HFFc6 (cell line): ENCODE results near the gene ACOXL. TPM values are rescaled to one million over a fixed set of nuclear protein-coding genes. Genes with fewer than 3 reads are reported as not detected.

ENCODE experiments used
- DNase-seq: peaks from one replicate; pipeline ENCODE4 v3.0.0-alpha.2; 2018
- H3K27ac Mint-ChIP-seq: 2 replicates; pipeline ENCODE4 v1.8.0; 2020; ENCODE audit warnings: mild to moderate bottlenecking, mixed read lengths
- H3K27me3 Mint-ChIP-seq: 2 replicates; pipeline ENCODE4 v1.8.0; 2021; ENCODE audit warnings: mild to moderate bottlenecking, moderate library complexity, mixed read lengths; ENCODE audit not compliant: insufficient read depth
- H3K36me3 Mint-ChIP-seq: 2 replicates; pipeline ENCODE4 v1.8.0; 2021; ENCODE audit warnings: low read depth, mixed read lengths
- H3K4me1 Mint-ChIP-seq: 2 replicates; pipeline ENCODE4 v1.8.0; 2020; ENCODE audit warnings: low read depth, mixed read lengths
- H3K4me3 Mint-ChIP-seq: 2 replicates; pipeline ENCODE4 v1.8.0; 2020; ENCODE audit warnings: mild to moderate bottlenecking, moderate library complexity, mixed read lengths
- H3K9me3 Mint-ChIP-seq: 2 replicates; pipeline ENCODE4 v1.8.0; 2020; ENCODE audit warnings: mild to moderate bottlenecking, mixed read lengths
- total RNA-seq, 6 experiments: library from RNA; stranded (reverse); fragmentation: NEBNext Ultra II Directional; extraction: Animal tissue kit (Norgen Biotek cat#: 25700); gene quantifications; 2 replicates in 1 of 6; 3 replicates in 5 of 6; pipeline ENCODE4 v1.2.3, GENCODE V29; 2021
- TF ChIP-seq, protein P1 (sequence below): fragments of 200-600 bp; sonication (generic); IDR thresholded peaks from 2 replicates; pipeline ENCODE4 v1.5.0; 2021; ENCODE audit warnings: antibody characterized with exemption, mild to moderate bottlenecking

Gene ACOXL
- total RNA-seq, 6 experiments from 2014 or later, result not detected

- peaks cover 18% of the 10 kb centered on the region for H3K4me1 Mint-ChIP-seq
- no peaks in the 10 kb centered on the region for H3K36me3 Mint-ChIP-seq
- peaks cover 3% of the 10 kb centered on the region; the same call in 1 of the 2 replicates for H3K9me3 Mint-ChIP-seq
Measured at GRCh38 chr2:111121828-111122630, 389.7 kb downstream of the ACOXL start.

DNA sequence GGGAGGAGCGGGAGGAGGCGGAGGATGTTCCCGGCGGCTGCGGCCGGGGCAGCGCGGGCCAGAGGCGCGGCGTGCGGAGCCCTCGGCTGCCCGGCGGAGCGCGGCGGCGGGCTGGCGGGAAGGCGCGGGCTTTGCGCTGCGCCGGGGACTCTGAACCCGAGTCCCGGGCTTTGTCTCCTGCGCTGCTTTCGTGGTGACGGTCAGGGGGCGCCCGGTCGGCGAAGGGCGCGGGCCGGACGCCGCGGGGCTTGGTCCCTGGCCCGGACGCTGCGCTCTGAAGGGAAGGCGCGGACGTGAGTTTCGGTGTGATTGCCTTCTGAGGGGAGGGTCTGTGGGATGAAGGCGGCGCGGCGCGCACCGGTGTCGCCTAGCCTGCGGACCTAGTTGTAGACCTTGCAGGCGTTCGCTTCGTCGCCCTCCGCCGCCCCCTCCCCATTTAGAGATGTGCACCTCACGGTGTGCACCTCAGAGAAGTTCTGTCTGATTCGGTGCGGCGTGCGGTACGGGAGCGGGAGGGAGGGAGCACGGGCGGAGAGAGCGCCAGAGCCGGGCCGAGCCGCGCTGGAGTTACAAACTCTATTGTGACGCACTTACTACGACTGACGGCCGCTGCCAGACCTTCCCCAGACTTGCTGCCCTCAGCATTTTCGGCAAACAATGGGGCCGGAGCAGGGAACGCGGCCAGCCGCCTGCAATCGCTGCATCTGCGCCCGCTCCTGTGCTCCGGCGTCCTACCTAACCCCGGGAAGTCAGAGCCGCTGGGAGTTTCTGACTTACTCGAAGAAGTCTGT is 390.5 kb downstream of the ACOXL start:
- H3K27ac Mint-ChIP-seq, result peak overlapping the region; percentile 49
- peaks cover 9% of the 10 kb centered on the region; the same call in 1 of the 2 replicates for H3K27me3 Mint-ChIP-seq
- H3K4me3 Mint-ChIP-seq, result peak overlapping the region; percentile 88
- no peaks in the 10 kb centered on the region for H3K36me3 Mint-ChIP-seq
- TF ChIP-seq, protein P1, sequence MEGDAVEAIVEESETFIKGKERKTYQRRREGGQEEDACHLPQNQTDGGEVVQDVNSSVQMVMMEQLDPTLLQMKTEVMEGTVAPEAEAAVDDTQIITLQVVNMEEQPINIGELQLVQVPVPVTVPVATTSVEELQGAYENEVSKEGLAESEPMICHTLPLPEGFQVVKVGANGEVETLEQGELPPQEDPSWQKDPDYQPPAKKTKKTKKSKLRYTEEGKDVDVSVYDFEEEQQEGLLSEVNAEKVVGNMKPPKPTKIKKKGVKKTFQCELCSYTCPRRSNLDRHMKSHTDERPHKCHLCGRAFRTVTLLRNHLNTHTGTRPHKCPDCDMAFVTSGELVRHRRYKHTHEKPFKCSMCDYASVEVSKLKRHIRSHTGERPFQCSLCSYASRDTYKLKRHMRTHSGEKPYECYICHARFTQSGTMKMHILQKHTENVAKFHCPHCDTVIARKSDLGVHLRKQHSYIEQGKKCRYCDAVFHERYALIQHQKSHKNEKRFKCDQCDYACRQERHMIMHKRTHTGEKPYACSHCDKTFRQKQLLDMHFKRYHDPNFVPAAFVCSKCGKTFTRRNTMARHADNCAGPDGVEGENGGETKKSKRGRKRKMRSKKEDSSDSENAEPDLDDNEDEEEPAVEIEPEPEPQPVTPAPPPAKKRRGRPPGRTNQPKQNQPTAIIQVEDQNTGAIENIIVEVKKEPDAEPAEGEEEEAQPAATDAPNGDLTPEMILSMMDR, result no peak
- peaks cover 10% of the 10 kb centered on the region for H3K4me1 Mint-ChIP-seq
- peak; percentile 42 for DNase-seq
- H3K9me3 Mint-ChIP-seq, result peaks cover 3% of the 10 kb centered on the region; the same call in 1 of the 2 replicates

More at GRCh38 chr2:111121828-111122630, 389.7 kb downstream of the ACOXL start:
- Mint-ChIP-seq H3K27me3 (peaks cover 9% of the 10 kb centered on the region; the same call in 1 of the 2 replicates), H3K27ac (no peak overlapping the region), H3K4me3 (peak overlapping the region; percentile 94)
- DNase-seq, result peak; percentile 74
- TF ChIP-seq, protein P1, result no peak

DNA sequence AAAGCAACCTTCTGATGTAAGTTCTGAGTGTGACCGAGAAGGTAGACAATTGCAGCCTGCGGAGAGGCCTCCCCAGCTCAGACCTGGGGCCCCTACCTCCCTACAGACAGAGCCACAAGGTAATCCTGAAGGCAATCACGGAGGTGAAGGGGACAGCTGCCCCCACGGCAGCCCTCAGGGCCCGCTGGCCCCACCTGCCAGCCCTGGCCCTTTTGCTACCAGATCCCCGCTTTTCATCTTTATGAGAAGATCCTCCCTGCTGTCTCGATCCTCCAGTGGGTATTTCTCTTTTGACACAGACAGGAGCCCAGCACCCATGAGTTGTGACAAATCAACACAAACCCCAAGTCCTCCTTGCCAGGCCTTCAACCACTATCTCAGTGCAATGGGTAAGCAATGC is 391.4 kb downstream of the ACOXL start:
- Mint-ChIP-seq H3K4me3 (peak overlapping the region; percentile 56; the same call in 1 of the 2 replicates), H3K27ac (no peak overlapping the region), H3K36me3 (no peaks in the 10 kb centered on the region), H3K4me1 (peaks cover 1% of the 10 kb centered on the region), H3K27me3 (peaks cover 4% of the 10 kb centered on the region; the same call in 1 of the 2 replicates), H3K9me3 (no peaks in the 10 kb centered on the region)
- TF ChIP-seq, protein P1, result no peak
- DNase-seq, result no peak

DNA sequence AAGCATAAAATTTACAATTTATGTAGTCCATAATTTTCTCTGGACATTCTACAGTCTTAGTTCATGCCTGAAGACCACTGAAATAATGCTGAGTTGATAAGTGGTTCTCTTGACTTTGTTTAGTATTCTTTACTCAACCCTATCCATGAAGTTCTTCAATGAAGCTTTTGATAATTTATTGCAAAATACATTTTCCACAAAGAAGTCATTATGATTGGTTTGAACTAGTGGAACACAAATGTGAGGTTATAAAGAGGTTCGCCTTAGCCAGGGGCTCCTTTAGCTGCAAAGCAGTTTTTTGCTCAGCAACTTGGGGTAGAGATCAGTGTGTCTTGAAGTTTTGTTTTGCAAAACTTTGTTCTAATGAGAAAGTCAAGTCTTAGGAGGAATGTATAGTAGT is 394.2 kb downstream of the ACOXL start:
- DNase-seq, result no peak
- TF ChIP-seq, protein P1, result no peak
- no peak overlapping the region for H3K4me3 Mint-ChIP-seq
- H3K9me3 Mint-ChIP-seq, result no peaks in the 10 kb centered on the region
- H3K27me3 Mint-ChIP-seq, result no peaks in the 10 kb centered on the region
- no peaks in the 10 kb centered on the region for H3K36me3 Mint-ChIP-seq
- no peaks in the 10 kb centered on the region for H3K4me1 Mint-ChIP-seq
- no peak overlapping the region for H3K27ac Mint-ChIP-seq

DNA sequence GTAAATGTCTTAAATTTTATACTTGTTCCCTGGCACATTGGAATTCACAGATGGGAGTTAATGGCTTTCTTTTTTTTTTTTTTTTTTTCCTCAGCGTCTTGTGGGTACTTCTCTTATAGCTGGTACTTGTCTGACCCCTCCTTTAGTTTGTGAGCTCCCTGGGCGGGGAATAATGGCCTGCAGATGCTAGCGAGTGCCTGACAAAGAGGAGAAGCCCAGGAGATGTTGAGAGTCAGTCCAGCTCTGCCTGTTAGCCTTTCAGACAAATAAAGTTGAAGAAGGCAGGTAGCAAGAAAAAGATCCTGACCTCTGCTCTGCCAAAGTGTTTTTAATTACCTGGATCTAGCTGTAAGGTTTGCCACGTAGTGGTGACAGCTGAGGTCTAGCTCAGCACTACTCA is 395.0 kb downstream of the ACOXL start:
- TF ChIP-seq, protein P1, result no peak
- H3K27ac Mint-ChIP-seq, result no peak overlapping the region

More for the DNA sequence above, 395.0 kb downstream of the ACOXL start:
- no peaks in the 10 kb centered on the region for H3K27me3 Mint-ChIP-seq
- H3K4me1 Mint-ChIP-seq, result no peaks in the 10 kb centered on the region
- no peaks in the 10 kb centered on the region for H3K9me3 Mint-ChIP-seq
- no peaks in the 10 kb centered on the region for H3K36me3 Mint-ChIP-seq
- H3K4me3 Mint-ChIP-seq, result no peak overlapping the region
- no peak for DNase-seq
